ENCODE results near the gene ALX4.

ALX4 gene

GRCh38 chr11:44344921-44345320 lies 35.0 kb upstream of the ALX4 start:
- H3K9ac ChIP-seq (ENCODE audit: low read depth, low read length, poor library complexity, severe bottlenecking), result no peak overlapping the region
- H3K9me2 ChIP-seq (replicated peaks; ENCODE audit: low read depth, low read length), result no peaks in the 10 kb centered on the region
- H3K36me3 ChIP-seq (ENCODE audit: insufficient read depth, low read length), result no peaks in the 10 kb centered on the region
- TF ChIP-seq CTCF (conservative IDR thresholded peaks at IDR 0.05; ENCODE audit: low read length) (no peak), EZH2phosphoT487 (IDR thresholded peaks at IDR 0.05; ENCODE audit: borderline replicate concordance) (no peak)
- no peaks in the 10 kb centered on the region for H3F3A ChIP-seq (ENCODE audit: low read depth)
- H3K27me3 ChIP-seq (ENCODE audit: insufficient read depth, low read length, poor library complexity, severe bottlenecking), result no peaks in the 10 kb centered on the region
- no peaks in the 10 kb centered on the region for H4K20me1 ChIP-seq (ENCODE audit: insufficient read depth, low read length, poor library complexity, severe bottlenecking)
- H2AFZ ChIP-seq (ENCODE audit: low read length), result no peak overlapping the region
- H3K9me3 ChIP-seq (ENCODE audit: insufficient read depth, low read depth, low read length), result no peaks in the 10 kb centered on the region
- H3K79me2 ChIP-seq (ENCODE audit: insufficient read depth, low read length), result no peaks in the 10 kb centered on the region
- no peaks in the 10 kb centered on the region for H3K4me1 ChIP-seq (ENCODE audit: insufficient read depth, low read length, poor library complexity, severe bottlenecking)
- no peak overlapping the region for H3K4me2 ChIP-seq (ENCODE audit: low read depth, low read length, poor library complexity, severe bottlenecking)
- H3K4me3 ChIP-seq (ENCODE audit: low read length, poor library complexity, severe bottlenecking), result no peak overlapping the region

- no peaks in the 10 kb centered on the region for H3K79me2 ChIP-seq (ENCODE audit: insufficient read depth, low read length)
- H4K20me1 ChIP-seq (ENCODE audit: insufficient read depth, low read length, poor library complexity, severe bottlenecking), result no peaks in the 10 kb centered on the region
- no peak overlapping the region for H3K9ac ChIP-seq (ENCODE audit: low read depth, low read length, poor library complexity, severe bottlenecking)
- H3K4me2 ChIP-seq (ENCODE audit: low read depth, low read length, poor library complexity, severe bottlenecking), result no peak overlapping the region
- H3K9me3 ChIP-seq (ENCODE audit: insufficient read depth, low read depth, low read length), result no peaks in the 10 kb centered on the region
- H3K4me1 ChIP-seq (ENCODE audit: insufficient read depth, low read length, poor library complexity, severe bottlenecking), result no peaks in the 10 kb centered on the region
- no peak overlapping the region for H2AFZ ChIP-seq (ENCODE audit: low read length)
- no peaks in the 10 kb centered on the region for H3K9me2 ChIP-seq (replicated peaks; ENCODE audit: low read depth, low read length)
- no peaks in the 10 kb centered on the region for H3K36me3 ChIP-seq (ENCODE audit: insufficient read depth, low read length)
- H3K27me3 ChIP-seq (ENCODE audit: insufficient read depth, low read length, poor library complexity, severe bottlenecking), result no peaks in the 10 kb centered on the region
- no peaks in the 10 kb centered on the region for H3F3A ChIP-seq (ENCODE audit: low read depth)
- TF ChIP-seq EZH2phosphoT487 (IDR thresholded peaks at IDR 0.05; ENCODE audit: borderline replicate concordance), result no peak
- no peak overlapping the region for H3K4me3 ChIP-seq (ENCODE audit: low read length, poor library complexity, severe bottlenecking)
These were observed 34.5 kb upstream of the ALX4 start for GRCh38 chr11:44344423-44344820.

- no peaks in the 10 kb centered on the region for H3K9me3 ChIP-seq (ENCODE audit: insufficient read depth, low read depth, low read length)
- no peaks in the 10 kb centered on the region for H3F3A ChIP-seq (ENCODE audit: low read depth)
- no peaks in the 10 kb centered on the region for H3K9me2 ChIP-seq (replicated peaks; ENCODE audit: low read depth, low read length)
- no peak overlapping the region for H3K9ac ChIP-seq (ENCODE audit: low read depth, low read length, poor library complexity, severe bottlenecking)
- H3K36me3 ChIP-seq (ENCODE audit: insufficient read depth, low read length), result no peaks in the 10 kb centered on the region
- TF ChIP-seq CTCF (conservative IDR thresholded peaks at IDR 0.05; ENCODE audit: low read length), result no peak
- H3K79me2 ChIP-seq (ENCODE audit: insufficient read depth, low read length), result no peaks in the 10 kb centered on the region
- H2AFZ ChIP-seq (ENCODE audit: low read length), result no peak overlapping the region
- H3K4me3 ChIP-seq (ENCODE audit: low read length, poor library complexity, severe bottlenecking), result no peak overlapping the region
- no peaks in the 10 kb centered on the region for H3K27me3 ChIP-seq (ENCODE audit: insufficient read depth, low read length, poor library complexity, severe bottlenecking)
- H3K4me1 ChIP-seq (ENCODE audit: insufficient read depth, low read length, poor library complexity, severe bottlenecking), result no peaks in the 10 kb centered on the region
- no peak overlapping the region for H3K4me2 ChIP-seq (ENCODE audit: low read depth, low read length, poor library complexity, severe bottlenecking)
- no peaks in the 10 kb centered on the region for H4K20me1 ChIP-seq (ENCODE audit: insufficient read depth, low read length, poor library complexity, severe bottlenecking)
These were observed 34.0 kb upstream of the ALX4 start for GRCh38 chr11:44343778-44344422.

DNA sequence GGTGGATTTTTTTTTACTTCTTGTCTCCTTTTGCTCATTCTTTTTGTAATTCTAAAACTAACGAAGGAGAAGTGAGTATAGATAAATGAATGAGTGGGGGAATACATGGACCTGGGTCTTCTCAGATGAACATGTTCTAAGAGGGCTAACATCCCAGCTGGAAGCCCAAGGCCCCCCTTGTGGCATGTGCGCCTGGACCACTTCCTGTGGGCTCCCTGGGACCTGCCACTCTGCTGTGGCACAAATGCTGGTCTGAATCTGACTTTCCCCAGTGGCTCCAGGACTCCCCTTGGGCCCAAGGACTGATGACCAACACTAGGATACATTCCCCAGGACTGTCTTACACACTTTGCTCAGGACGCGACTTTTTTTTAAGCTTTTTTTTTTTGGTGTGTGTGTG lies 32.7 kb upstream of the ALX4 start:
- Histone ChIP-seq H2AFZ (ENCODE audit: low read length) (no peak overlapping the region), H4K20me1 (ENCODE audit: insufficient read depth, low read length, poor library complexity, severe bottlenecking) (no peaks in the 10 kb centered on the region), H3K4me3 (ENCODE audit: low read length, poor library complexity, severe bottlenecking) (no peak overlapping the region), H3K9ac (ENCODE audit: low read depth, low read length, poor library complexity, severe bottlenecking) (no peak overlapping the region), H3K9me2 (replicated peaks; ENCODE audit: low read depth, low read length) (no peaks in the 10 kb centered on the region), H3F3A (ENCODE audit: low read depth) (no peaks in the 10 kb centered on the region), H3K27me3 (ENCODE audit: insufficient read depth, low read length, poor library complexity, severe bottlenecking) (no peaks in the 10 kb centered on the region), H3K9me3 (ENCODE audit: insufficient read depth, low read depth, low read length) (no peaks in the 10 kb centered on the region), H3K4me2 (ENCODE audit: low read depth, low read length, poor library complexity, severe bottlenecking) (no peak overlapping the region), H3K4me1 (ENCODE audit: insufficient read depth, low read length, poor library complexity, severe bottlenecking) (no peaks in the 10 kb centered on the region), H3K79me2 (ENCODE audit: insufficient read depth, low read length) (no peaks in the 10 kb centered on the region), H3K36me3 (ENCODE audit: insufficient read depth, low read length) (no peaks in the 10 kb centered on the region)
- TF ChIP-seq EZH2phosphoT487 (IDR thresholded peaks at IDR 0.05; ENCODE audit: borderline replicate concordance), result no peak
- no peak for TF ChIP-seq CTCF (conservative IDR thresholded peaks at IDR 0.05; ENCODE audit: low read length)

Data from Loucy (cell line).